NCI-H2171 treated with DMSO at 0.1 percent for 48 hours (cell line): ENCODE measurements around the gene CAMK2B.

Experiments used
- DNase-seq: peaks from one replicate; lab custom pipeline; 2025; lab: John Stamatoyannopoulos, UW

CAMK2B gene

DNA sequence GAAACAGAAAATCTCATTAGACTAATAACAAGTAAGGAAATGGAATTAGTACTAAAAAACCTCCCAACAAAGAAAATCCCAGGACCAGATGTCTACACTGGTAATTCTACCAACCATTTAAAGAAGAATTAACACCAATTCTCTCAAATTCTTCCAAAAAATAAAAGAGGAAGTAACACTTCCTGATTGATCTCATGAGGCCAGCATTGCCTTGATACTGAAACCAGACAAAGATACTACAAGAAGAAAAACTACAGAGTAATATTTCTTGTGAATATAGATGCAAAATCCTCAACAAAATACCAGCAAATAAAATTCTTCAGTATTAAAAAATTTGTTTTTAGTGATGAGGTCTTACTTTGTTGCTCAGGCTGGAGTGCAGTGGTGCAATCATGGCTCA lies 157.5 kb downstream of the CAMK2B start:
- no peak for DNase-seq
